LNCaP clone FGC (cell line): ENCODE results near the gene SH2D6.

Experiments
- DNase-seq: peaks from one replicate; pipeline ENCODE4 v3.0.0-alpha.2; 2011; ENCODE audit warnings: low read depth
- H3K4me3 ChIP-seq: 2 replicates; pipeline ENCODE4 v1.5.1; 2011; ENCODE audit warnings: mild to moderate bottlenecking, low read depth, low read length, control low read depth
- CTCF ChIP-seq: IDR thresholded peaks from 2 replicates; pipeline ENCODE4 v1.5.1; 2012; ENCODE audit warnings: mild to moderate bottlenecking; ENCODE audit not compliant: control insufficient read depth, insufficient read depth; ENCODE audit errors: extremely low read depth

Gene SH2D6

GRCh38 chr2:85458601-85459563 lies 40.4 kb downstream of the SH2D6 start:
- no peak overlapping the region for H3K4me3 ChIP-seq
- no peak for TF ChIP-seq CTCF
- no peak for DNase-seq

- DNase-seq = no peak
- no peak overlapping the region for H3K4me3 ChIP-seq
- TF ChIP-seq CTCF = no peak
Observed at GRCh38 chr2:85459771-85460170, 41.3 kb downstream of the SH2D6 start.

- no peak for TF ChIP-seq CTCF
- H3K4me3 ChIP-seq = no peak overlapping the region
- DNase-seq = no peak
Observed at GRCh38 chr2:85462322-85462721, 43.8 kb downstream of the SH2D6 start.

GRCh38 chr2:85468096-85468703 lies 49.7 kb downstream of the SH2D6 start:
- DNase-seq = no peak
- no peak for TF ChIP-seq CTCF
- no peak overlapping the region for H3K4me3 ChIP-seq

GRCh38 chr2:85468704-85469349 lies 50.3 kb downstream of the SH2D6 start:
- DNase-seq = peak; percentile 63
- no peak overlapping the region for H3K4me3 ChIP-seq
- 0 out of 2 replicates have a peak, but pooled peaks have one; percentile 8 for TF ChIP-seq CTCF

- H3K4me3 ChIP-seq = no peak overlapping the region
- TF ChIP-seq CTCF = no peak
- no peak for DNase-seq
Observed at GRCh38 chr2:85470850-85471800, 52.6 kb downstream of the SH2D6 start.
